HEK293T (cell line): ENCODE measurements around the gene VOPP1.

ENCODE experiments used
- CTCF ChIA-PET: fragments of 350-600 bp; formaldehyde crosslinking; extraction: SDS; loops from one replicate; lab custom pipeline; 2021; ENCODE audit warnings: antibody characterized with exemption, inconsistent platforms; lab: Yijun Ruan, JAX
- POLR2A ChIA-PET: fragments of 350-600 bp; formaldehyde crosslinking; extraction: SDS; loops from one replicate; lab custom pipeline; 2020; ENCODE audit warnings: antibody characterized with exemption, inconsistent platforms; lab: Yijun Ruan, JAX
- DNase-seq: peaks from one replicate; pipeline ENCODE4 v3.0.0; 2012; ENCODE audit warnings: mixed read lengths; ENCODE audit errors: extremely low spot score
- ARNT ChIP-seq: fragments of 450-650 bp; IDR thresholded peaks from 2 replicates; pipeline ENCODE4 v1.6.1; 2017; ENCODE audit warnings: mild to moderate bottlenecking
- BHLHE40 ChIP-seq: fragments of 450-650 bp; IDR thresholded peaks from 2 replicates; pipeline ENCODE4 v1.6.1; 2016; ENCODE audit warnings: mild to moderate bottlenecking, moderate library complexity, borderline replicate concordance
- CTBP1 ChIP-seq: fragments of 450-650 bp; IDR thresholded peaks from 2 replicates; pipeline ENCODE4 v1.6.1; 2016; ENCODE audit warnings: borderline replicate concordance
- ELF4 ChIP-seq: fragments of 450-650 bp; IDR thresholded peaks from 2 replicates; pipeline ENCODE4 v1.6.1; 2017; ENCODE audit warnings: antibody characterized with exemption
- FOXA1 ChIP-seq: fragments of 450-650 bp; IDR thresholded peaks from 2 replicates; pipeline ENCODE4 v1.6.1; 2016; ENCODE audit warnings: mild to moderate bottlenecking
- FOXK2 ChIP-seq: fragments of 450-650 bp; IDR thresholded peaks from 2 replicates; pipeline ENCODE4 v1.6.1; 2016; ENCODE audit warnings: mild to moderate bottlenecking
- FOXM1 ChIP-seq: fragments of 450-650 bp; IDR thresholded peaks from 2 replicates; pipeline ENCODE4 v1.6.1; 2017; ENCODE audit warnings: mild to moderate bottlenecking, borderline replicate concordance
- HDGF ChIP-seq: fragments of 450-650 bp; IDR thresholded peaks from 2 replicates; pipeline ENCODE4 v1.6.1; 2017; ENCODE audit warnings: antibody characterized with exemption, borderline replicate concordance
- L3MBTL2 ChIP-seq: fragments of 450-650 bp; conservative IDR thresholded peaks from 2 replicates; pipeline ENCODE4 v1.6.1; 2016; ENCODE audit warnings: mild to moderate bottlenecking
- LEF1 ChIP-seq: fragments of 450-650 bp; IDR thresholded peaks from 2 replicates; pipeline ENCODE4 v1.6.1; 2017; ENCODE audit warnings: mild to moderate bottlenecking, borderline replicate concordance
- NFRKB ChIP-seq: fragments of 450-650 bp; IDR thresholded peaks from 2 replicates; pipeline ENCODE4 v1.6.1; 2016; ENCODE audit warnings: mild to moderate bottlenecking, moderate library complexity
- PKNOX1 ChIP-seq: fragments of 450-650 bp; IDR thresholded peaks from 2 replicates; pipeline ENCODE4 v1.6.1; 2016
- SP1 ChIP-seq: fragments of 450-650 bp; IDR thresholded peaks from 2 replicates; pipeline ENCODE4 v1.6.1; 2017
- SUZ12 ChIP-seq: fragments of 450-650 bp; IDR thresholded peaks from 2 replicates; pipeline ENCODE4 v1.6.1; 2016; ENCODE audit warnings: mild to moderate bottlenecking
- TARDBP ChIP-seq: fragments of 450-650 bp; IDR thresholded peaks from 2 replicates; pipeline ENCODE4 v1.6.1; 2016
- ZNF384 ChIP-seq: fragments of 450-650 bp; IDR thresholded peaks from 2 replicates; pipeline ENCODE4 v1.6.1; 2016

The VOPP1 gene

GRCh38 chr7:55501611-55502010 lies 70.7 kb downstream of the VOPP1 start:
- ChIA-PET POLR2A (no interaction called here), CTCF (no interaction called here)
- DNase-seq, result no peak
- TF ChIP-seq LEF1, result no peak

GRCh38 chr7:55500117-55500756 lies 72.1 kb downstream of the VOPP1 start:
- TF ChIP-seq CTBP1 (no peak), BHLHE40 (no peak), FOXA1 (no peak), SP1 (no peak), NFRKB (no peak), PKNOX1 (no peak), HDGF (no peak), LEF1 (no peak), ZNF384 (no peak), FOXK2 (no peak), FOXM1 (no peak), ELF4 (no peak), TARDBP (no peak), ARNT (no peak), SUZ12 (no peak)
- ChIA-PET POLR2A (no interaction called here), CTCF (no interaction called here)
- DNase-seq, result no peak

GRCh38 chr7:55499591-55499990 lies 72.7 kb downstream of the VOPP1 start:
- CTCF ChIA-PET, result no interaction called here

GRCh38 chr7:55498770-55499169 lies 73.5 kb downstream of the VOPP1 start:
- TF ChIP-seq ELF4 (no peak), FOXM1 (no peak), L3MBTL2 (no peak), SP1 (no peak), BHLHE40 (no peak), FOXK2 (no peak), CTBP1 (no peak), PKNOX1 (no peak), FOXA1 (no peak), NFRKB (no peak), LEF1 (no peak), ZNF384 (no peak), SUZ12 (no peak)
- DNase-seq, result no peak
- ChIA-PET POLR2A (no interaction called here), CTCF (no interaction called here)

More at GRCh38 chr7:55499591-55499990, 72.7 kb downstream of the VOPP1 start:
- DNase-seq, result no peak
- POLR2A ChIA-PET, result no interaction called here
- no peak for TF ChIP-seq FOXK2
- TF ChIP-seq CTBP1, result no peak
- TF ChIP-seq TARDBP, result no peak
- no peak for TF ChIP-seq L3MBTL2
- TF ChIP-seq BHLHE40, result no peak
- TF ChIP-seq HDGF, result no peak
- no peak for TF ChIP-seq NFRKB
- no peak for TF ChIP-seq ARNT
- no peak for TF ChIP-seq FOXA1
- TF ChIP-seq FOXM1, result no peak
- no peak for TF ChIP-seq PKNOX1
- no peak for TF ChIP-seq SUZ12
- no peak for TF ChIP-seq SP1
- TF ChIP-seq ELF4, result no peak
- no peak for TF ChIP-seq LEF1
- TF ChIP-seq ZNF384, result no peak

- no peak for DNase-seq
- POLR2A ChIA-PET, result no interaction called here
- CTCF ChIA-PET, result no interaction called here
- TF ChIP-seq TARDBP (no peak), CTBP1 (no peak), ELF4 (no peak), L3MBTL2 (no peak), NFRKB (no peak), PKNOX1 (no peak), FOXK2 (no peak), SP1 (no peak), HDGF (no peak), BHLHE40 (no peak), FOXA1 (no peak), LEF1 (no peak), FOXM1 (no peak), ARNT (no peak)
Measured at GRCh38 chr7:55498142-55498541, 74.2 kb downstream of the VOPP1 start.

GRCh38 chr7:55497521-55497920 lies 74.8 kb downstream of the VOPP1 start:
- no peak for DNase-seq
- TF ChIP-seq FOXK2 (no peak), NFRKB (no peak), ARNT (no peak), SUZ12 (no peak)
- ChIA-PET CTCF (no interaction called here), POLR2A (no interaction called here)
